ENCODE results near the gene PTGES.

PTGES gene

DNA sequence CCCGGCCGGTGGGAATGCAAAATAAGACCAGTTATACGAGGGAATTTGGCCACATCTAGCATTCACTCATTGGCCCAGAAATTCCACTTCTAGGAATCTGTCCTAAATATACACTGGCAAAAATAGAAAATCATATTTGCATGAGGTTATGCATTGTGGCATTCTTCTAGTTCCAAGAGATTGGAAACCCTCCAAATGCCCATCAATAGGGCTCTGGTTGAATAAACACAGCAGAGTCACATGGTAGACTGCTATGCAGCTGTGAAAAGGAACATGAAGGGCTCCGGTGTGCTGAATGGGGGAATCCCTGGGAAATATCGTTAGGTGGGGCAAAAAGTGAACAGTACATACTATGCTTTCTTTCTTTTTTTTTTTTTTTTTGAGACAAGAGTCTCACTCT is 36.8 kb downstream of the PTGES start:
- no peak for DNase-seq

DNA sequence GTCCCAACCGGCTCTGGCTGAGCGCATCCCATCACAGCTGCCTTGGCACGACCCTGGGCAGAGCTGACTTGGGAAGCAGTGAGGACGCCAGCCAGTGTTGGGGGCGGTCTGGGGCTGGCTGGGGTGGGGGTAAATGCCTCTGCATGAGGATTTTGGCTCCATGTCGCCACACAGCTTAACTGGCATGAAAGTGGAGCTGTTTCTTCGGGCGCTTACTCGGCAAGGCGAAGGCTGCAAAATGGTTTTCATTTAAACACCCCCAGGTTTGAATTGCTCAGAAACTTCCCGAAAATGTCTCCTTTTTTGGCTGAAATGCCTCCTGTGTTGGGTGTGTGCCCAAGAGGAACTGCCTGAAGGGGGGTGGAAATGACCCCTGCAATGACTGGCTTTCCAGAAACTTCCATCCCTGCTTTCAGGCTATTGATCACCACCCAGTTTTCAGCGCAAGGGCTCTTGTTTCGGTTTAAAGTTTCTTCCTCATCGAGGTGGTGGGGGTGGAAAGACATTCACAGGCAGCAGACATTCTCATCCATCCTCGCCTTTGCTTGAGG is 38.3 kb downstream of the PTGES start:
- DNase-seq = no peak

DNA sequence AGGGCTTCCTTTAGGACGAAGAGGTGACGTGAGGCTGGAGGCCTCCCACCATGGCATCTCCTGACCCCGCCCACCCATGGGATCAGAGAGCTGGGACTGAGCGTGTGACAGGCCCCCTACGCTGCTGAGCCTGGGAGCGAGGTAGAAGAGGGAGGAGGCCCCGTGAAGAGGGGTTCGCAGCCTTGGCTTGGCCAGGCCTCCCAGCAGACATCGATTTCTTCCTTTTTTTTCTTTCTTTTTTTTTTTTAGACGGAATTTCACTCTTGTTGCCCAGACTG is 39.5 kb downstream of the PTGES start:
- no peak for DNase-seq

GRCh38 chr9:129712634-129713401 is 40.0 kb downstream of the PTGES start:
- no peak for DNase-seq

GRCh38 chr9:129710169-129710453 is 42.7 kb downstream of the PTGES start:
- DNase-seq = no peak

DNA sequence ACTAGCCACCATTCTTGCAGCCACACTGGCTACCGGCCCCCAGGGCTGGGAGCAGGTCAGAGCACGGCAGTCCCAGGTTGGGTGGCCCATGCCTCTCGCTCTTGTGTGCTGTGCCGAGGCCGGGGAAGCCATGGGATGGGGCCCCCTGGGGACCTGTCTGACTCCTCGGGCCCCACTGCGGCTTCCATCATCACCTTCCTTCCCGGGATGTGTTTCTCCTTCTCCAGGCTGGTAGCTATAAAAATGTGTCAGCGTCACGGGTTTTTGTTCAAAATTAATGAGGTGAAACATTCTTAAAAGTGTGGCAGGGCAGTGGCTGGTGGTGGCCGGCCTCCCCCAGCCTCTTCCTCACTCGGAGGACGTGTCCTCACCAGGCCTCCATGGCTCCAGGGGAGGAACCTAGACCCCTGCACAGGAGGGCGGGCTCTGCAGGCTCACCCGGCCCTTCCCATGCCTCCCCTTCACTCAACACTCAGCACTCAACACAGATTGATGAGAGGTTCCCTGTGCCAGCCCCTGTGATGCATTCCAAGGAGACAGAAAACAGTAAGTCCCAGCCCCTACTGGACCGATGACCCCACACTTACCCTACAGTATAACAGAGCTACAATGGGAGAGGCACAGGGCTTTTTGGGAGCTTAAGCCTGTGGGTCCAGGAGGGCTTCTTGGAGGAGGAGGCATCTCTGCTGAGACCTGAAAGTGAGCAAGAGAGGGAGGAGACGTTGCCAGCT is 43.2 kb downstream of the PTGES start:
- DNase-seq = no peak

GRCh38 chr9:129708793-129709192 is 44.0 kb downstream of the PTGES start:
- no peak for DNase-seq

- no peak for DNase-seq
These were observed 48.0 kb downstream of the PTGES start for GRCh38 chr9:129704807-129705206.

GRCh38 chr9:129703667-129704355 is 49.0 kb downstream of the PTGES start:
- no peak for DNase-seq

GRCh38 chr9:129702589-129703520 is 50.0 kb downstream of the PTGES start:
- DNase-seq = no peak

- no peak for DNase-seq
These were observed 51.3 kb downstream of the PTGES start for GRCh38 chr9:129701549-129701948.

- DNase-seq = no peak
These were observed 51.8 kb downstream of the PTGES start for GRCh38 chr9:129701054-129701453.

DNA sequence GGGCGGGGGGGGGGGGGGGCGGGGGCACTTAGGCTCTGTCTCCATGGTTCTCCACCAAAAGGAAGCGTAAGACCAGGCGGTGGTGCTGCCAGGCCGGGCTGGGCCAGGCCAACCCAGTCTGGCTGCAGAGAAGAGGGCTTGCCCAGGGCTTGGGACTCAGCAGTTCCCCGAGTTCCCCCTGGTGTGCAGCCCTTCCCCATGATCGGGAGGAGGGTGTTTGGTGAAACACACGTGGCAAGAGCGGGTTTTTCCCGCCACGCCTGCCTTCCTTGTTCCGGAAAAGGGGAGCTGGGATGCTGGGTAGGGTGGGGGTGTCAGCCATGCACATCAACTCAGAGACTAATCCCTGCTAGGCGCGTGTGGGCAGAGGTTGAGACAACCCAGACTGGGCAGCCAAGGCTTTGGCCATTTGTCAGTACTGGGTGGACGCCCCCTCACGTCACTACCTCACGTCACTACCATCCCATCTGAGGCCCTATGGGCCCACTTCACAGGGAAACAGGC is 54.5 kb downstream of the PTGES start:
- no peak for DNase-seq

DNA sequence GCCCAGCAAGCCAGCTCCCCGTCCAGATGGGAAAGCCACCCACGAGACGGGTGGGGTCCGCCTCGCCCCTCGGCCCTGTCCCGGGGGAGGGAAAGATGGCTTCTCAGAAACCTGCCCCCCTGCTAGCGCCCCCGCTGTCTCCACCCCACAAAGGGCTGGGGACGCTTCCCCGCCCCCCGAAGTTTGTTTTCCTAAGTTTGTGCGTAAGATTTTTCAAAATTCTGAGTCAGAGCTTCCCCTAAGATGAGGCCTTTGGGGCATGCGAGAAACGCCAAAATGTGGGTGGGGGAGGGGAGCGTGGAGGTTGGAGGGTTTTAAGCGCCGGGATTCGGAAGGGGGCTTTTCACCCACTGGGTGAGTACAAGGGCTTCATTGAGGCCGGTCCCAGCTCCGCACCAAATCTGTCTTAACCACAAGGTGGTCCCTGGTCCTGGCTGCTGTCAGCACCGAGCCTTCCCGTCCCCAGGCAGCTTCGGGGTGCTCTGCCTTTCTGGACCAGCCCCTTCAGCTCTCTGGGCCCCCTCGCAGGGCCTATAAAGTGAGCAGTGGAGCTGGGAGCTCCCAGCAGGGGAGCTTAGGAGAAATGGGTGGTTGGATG is 55.1 kb downstream of the PTGES start:
- DNase-seq = no peak

DNA sequence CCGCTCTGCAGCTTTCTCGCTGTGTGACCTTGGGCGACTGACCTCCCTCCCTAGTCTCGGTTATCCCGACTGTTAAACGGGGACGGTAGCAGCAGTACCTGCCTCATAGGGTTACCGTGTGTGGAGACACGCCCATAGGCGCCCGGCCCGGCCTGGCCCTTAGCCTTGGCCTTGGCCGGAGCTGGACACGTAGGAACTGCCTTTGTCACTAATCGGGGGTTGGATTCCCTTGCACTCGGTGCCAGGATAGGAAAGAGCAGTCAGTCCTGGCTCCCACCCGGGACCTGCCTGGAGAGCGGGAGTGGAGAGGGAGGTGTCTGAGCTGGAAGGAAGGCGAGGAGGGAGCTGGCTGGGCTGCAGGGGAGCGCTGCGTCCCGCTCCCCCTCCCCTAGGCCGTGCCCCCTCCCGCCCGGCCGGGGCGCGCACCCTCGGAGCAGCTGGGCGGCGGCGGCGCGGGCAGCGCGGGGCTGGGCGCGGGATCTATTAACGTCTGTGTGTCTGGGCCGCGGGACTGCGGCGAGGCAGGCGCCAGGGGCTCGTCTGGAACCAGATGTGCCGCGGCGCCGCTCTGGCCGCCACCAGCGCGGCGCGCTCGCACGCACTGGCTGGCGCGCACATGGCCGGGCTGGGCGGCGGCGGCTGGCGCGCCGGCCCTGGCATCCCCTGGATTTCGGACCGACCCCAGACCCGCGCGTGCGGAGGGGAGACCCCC is 55.7 kb downstream of the PTGES start:
- DNase-seq = no peak

DNA sequence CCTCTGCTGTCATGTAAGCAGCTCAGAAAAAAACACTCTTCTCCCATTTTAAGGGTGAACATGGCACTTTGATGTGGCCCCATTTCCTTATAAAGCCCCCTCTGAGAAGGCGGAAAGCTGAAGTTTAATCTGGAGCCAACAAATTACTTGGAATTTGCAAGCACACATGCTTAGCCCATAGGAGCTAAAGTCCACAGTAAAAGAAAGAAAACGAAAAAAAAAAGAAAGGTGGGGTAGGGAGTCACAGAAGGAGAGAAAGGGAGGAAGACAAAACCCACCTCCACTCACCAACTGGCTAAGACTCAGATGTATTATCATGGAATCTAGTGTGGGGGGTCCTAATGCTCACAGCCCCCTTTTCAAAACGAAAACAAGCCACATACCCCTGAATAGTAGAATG is 57.0 kb downstream of the PTGES start:
- no peak for DNase-seq

- no peak for DNase-seq
These were observed 58.6 kb downstream of the PTGES start for GRCh38 chr9:129694243-129694646.

- DNase-seq = no peak
These were observed 59.1 kb downstream of the PTGES start for GRCh38 chr9:129693741-129694140.

GRCh38 chr9:129692534-129692933 is 60.3 kb downstream of the PTGES start:
- no peak for DNase-seq
